HG03064 (cell line): ENCODE measurements around the gene TBX2.

Source experiments
- ATAC-seq: cut with Tn5 transposase; IDR thresholded peaks from one replicate; pipeline ENCODE4 v1.9.1; 2021; ENCODE audit warnings: low read depth; ENCODE audit not compliant: unreplicated experiment

Gene TBX2

GRCh38 chr17:61400066-61400716, 548 bp downstream of the TBX2 start:
- no peak for ATAC-seq

GRCh38 chr17:61400717-61401388, 1.2 kb downstream of the TBX2 start:
- no peak for ATAC-seq

GRCh38 chr17:61401389-61402072, 1.9 kb downstream of the TBX2 start:
- ATAC-seq: no peak

- no peak for ATAC-seq
These were observed 2.5 kb downstream of the TBX2 start for GRCh38 chr17:61402073-61402541.

GRCh38 chr17:61402978-61403800, 3.5 kb downstream of the TBX2 start:
- no peak for ATAC-seq

- no peak for ATAC-seq
These were observed 4.4 kb downstream of the TBX2 start for GRCh38 chr17:61403801-61404662.

- ATAC-seq: no peak
These were observed 4.9 kb downstream of the TBX2 start for GRCh38 chr17:61404663-61404912.

GRCh38 chr17:61404913-61405685, 5.5 kb downstream of the TBX2 start:
- no peak for ATAC-seq

GRCh38 chr17:61405686-61406536, 6.3 kb downstream of the TBX2 start:
- ATAC-seq: no peak

GRCh38 chr17:61406537-61406845, 6.8 kb downstream of the TBX2 start:
- ATAC-seq: no peak

GRCh38 chr17:61406971-61407911, 7.6 kb downstream of the TBX2 start:
- ATAC-seq: no peak

- no peak for ATAC-seq
These were observed 8.8 kb downstream of the TBX2 start for GRCh38 chr17:61408151-61409041.

- ATAC-seq: no peak
These were observed 9.9 kb downstream of the TBX2 start for GRCh38 chr17:61409301-61410112.

GRCh38 chr17:61410141-61411010, 10.7 kb downstream of the TBX2 start:
- no peak for ATAC-seq

- no peak for ATAC-seq
These were observed 11.3 kb downstream of the TBX2 start for GRCh38 chr17:61411011-61411260.
